ENCODE measurements around the gene CYB5R4.

Gene CYB5R4

GRCh38 chr6:83960664-83961063 is 101.2 kb downstream of the CYB5R4 start:
- TF ChIP-seq, protein P1, sequence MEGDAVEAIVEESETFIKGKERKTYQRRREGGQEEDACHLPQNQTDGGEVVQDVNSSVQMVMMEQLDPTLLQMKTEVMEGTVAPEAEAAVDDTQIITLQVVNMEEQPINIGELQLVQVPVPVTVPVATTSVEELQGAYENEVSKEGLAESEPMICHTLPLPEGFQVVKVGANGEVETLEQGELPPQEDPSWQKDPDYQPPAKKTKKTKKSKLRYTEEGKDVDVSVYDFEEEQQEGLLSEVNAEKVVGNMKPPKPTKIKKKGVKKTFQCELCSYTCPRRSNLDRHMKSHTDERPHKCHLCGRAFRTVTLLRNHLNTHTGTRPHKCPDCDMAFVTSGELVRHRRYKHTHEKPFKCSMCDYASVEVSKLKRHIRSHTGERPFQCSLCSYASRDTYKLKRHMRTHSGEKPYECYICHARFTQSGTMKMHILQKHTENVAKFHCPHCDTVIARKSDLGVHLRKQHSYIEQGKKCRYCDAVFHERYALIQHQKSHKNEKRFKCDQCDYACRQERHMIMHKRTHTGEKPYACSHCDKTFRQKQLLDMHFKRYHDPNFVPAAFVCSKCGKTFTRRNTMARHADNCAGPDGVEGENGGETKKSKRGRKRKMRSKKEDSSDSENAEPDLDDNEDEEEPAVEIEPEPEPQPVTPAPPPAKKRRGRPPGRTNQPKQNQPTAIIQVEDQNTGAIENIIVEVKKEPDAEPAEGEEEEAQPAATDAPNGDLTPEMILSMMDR (conservative IDR thresholded peaks at IDR 0.05; ENCODE audit: low read depth, low read length) = no peak
- no peak for DNase-seq (ENCODE audit: low read depth)
- no peak overlapping the region for H3K4me3 ChIP-seq (ENCODE audit: low read length)

GRCh38 chr6:83962582-83962981 is 103.1 kb downstream of the CYB5R4 start:
- DNase-seq (ENCODE audit: low read depth) = no peak
- TF ChIP-seq, protein P1 (conservative IDR thresholded peaks at IDR 0.05; ENCODE audit: low read depth, low read length) = no peak
- H3K4me3 ChIP-seq (ENCODE audit: low read length) = no peak overlapping the region

- TF ChIP-seq, protein P1 (conservative IDR thresholded peaks at IDR 0.05; ENCODE audit: low read depth, low read length) = no peak
- DNase-seq (ENCODE audit: low read depth) = no peak
- H3K4me3 ChIP-seq (ENCODE audit: low read length) = no peak overlapping the region
Observed at GRCh38 chr6:83966539-83966938, 107.0 kb downstream of the CYB5R4 start.

DNA sequence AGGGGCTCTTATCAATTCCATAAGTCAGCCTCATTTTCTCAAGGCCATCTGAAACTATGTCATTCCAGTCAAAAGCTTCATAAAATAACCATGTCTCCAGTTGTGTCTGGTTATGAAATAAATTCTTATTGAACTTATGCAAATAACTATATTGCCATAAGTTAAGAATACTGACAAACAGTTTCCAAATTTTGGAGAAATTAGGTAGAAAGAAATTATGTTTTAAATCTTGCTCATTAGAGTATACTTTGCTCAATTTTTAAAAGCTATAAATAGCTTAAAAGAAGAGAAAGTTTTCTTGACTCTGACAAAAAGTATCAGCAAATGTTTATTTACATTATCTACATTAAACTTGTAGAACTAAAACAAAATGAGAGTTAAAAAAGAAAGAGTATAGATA is 111.1 kb downstream of the CYB5R4 start:
- no peak for DNase-seq (ENCODE audit: low read depth)
- H3K4me3 ChIP-seq (ENCODE audit: low read length) = no peak overlapping the region
- TF ChIP-seq, protein P1 (conservative IDR thresholded peaks at IDR 0.05; ENCODE audit: low read depth, low read length) = no peak

DNA sequence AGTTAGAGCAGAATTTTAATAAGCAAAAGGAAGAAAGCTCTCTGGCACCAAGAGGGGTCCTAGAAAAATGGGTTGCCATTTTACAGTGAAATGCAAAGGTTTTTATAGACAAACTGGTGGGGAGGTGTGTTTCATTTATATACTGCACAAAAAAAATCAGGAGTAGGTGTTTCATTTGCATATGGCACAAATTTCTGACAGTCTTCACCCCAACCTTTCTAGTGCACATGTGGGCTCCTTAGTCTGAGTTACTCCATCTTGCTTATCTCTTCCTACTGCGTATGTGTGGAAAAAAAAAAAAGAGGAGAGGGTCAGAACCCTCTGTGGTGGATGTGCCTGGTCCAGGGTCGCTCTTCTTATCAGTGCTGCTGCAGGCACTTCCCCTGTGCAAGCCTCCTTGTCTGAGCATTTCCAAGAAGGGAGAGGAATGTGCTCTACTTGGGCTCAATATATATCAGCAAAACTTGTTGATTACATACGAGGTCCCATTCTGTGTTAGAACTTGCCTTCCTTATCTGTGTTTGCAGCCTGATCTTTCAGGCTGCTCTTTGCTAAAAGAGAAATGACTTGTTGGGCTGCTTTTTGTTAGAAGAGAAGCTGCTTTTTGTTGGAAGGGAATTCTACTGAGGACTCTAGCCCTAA is 115.0 kb downstream of the CYB5R4 start:
- H3K4me3 ChIP-seq (ENCODE audit: low read length) = no peak overlapping the region
- TF ChIP-seq, protein P1 (conservative IDR thresholded peaks at IDR 0.05; ENCODE audit: low read depth, low read length) = no peak
- DNase-seq (ENCODE audit: low read depth) = no peak

DNA sequence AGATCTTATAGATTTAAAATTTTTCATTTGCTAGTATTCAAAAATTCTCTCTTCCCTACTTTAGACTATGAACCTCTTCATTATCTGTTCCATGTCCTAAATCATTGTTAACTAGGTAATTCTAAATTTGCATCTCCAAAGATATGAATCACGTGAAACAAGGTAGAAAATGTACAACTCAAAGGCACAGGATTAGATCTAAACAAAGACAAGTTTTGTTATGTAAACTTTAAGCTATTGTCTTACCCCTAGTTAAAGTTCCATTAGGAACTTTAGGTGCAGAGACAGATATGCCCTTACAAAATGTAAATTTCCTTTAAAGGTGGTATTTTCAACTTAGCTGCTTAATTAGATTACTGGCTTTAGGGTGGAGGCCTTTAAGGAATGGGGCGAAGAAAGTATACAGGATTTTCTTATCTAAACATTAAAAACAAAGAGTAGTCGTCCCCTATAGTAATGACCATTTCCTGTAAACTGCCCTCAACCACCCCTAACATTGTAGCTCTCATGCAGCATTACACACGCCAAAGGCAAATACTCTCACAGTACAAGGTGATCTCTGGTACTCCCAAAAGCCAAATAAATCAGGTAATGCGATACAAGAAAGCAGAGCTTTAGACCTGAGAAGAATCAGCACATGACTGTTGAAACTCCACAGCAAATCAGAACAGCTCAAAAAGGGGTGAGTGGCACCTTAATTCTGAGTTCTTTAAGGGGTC is 116.7 kb downstream of the CYB5R4 start:
- DNase-seq (ENCODE audit: low read depth) = no peak
- TF ChIP-seq, protein P1 (conservative IDR thresholded peaks at IDR 0.05; ENCODE audit: low read depth, low read length) = no peak

DNA sequence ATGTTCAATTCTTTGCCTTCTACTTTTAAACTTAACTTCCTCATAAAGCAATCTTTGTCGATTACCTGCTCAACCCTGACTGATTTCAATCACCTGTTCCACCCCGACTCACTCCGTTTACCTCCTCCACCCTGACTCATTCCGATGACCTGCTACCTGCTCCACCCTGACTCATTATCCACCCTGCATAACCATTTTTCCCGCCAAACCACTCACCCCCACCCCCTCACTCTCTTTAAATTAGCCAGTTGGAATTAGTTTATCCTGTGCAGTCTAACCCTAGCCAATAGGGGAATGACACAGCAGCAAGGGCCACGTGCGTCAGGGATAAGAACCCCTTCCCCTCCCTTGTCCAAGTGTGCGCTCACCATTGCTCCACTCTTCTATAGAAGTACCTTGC is 117.4 kb downstream of the CYB5R4 start:
- no peak overlapping the region for H3K4me3 ChIP-seq (ENCODE audit: low read length)
- DNase-seq (ENCODE audit: low read depth) = no peak
- TF ChIP-seq, protein P1 (conservative IDR thresholded peaks at IDR 0.05; ENCODE audit: low read depth, low read length) = no peak

More for the DNA sequence above, 116.7 kb downstream of the CYB5R4 start:
- H3K4me3 ChIP-seq (ENCODE audit: low read length) = no peak overlapping the region
